GM12872 (cell line): Measurements from ENCODE around the gene NUB1.

ENCODE experiments used
- CTCF ChIP-seq: IDR thresholded peaks from 3 replicates; pipeline ENCODE4 v1.5.1; 2011; ENCODE audit warnings: low read depth, mild to moderate bottlenecking, low read length, moderate library complexity; ENCODE audit not compliant: insufficient read depth

The NUB1 gene

GRCh38 chr7:151382079-151382885, 40.7 kb downstream of the NUB1 start:
- no peak for TF ChIP-seq CTCF

GRCh38 chr7:151383638-151384351, 42.2 kb downstream of the NUB1 start:
- no peak for TF ChIP-seq CTCF

- TF ChIP-seq CTCF = no peak
Observed at GRCh38 chr7:151384352-151384697, 42.7 kb downstream of the NUB1 start.

- TF ChIP-seq CTCF = no peak
Observed at GRCh38 chr7:151384776-151385625, 43.4 kb downstream of the NUB1 start.

- TF ChIP-seq CTCF = no peak
Observed at GRCh38 chr7:151385626-151386300, 44.2 kb downstream of the NUB1 start.

- TF ChIP-seq CTCF = no peak
Observed at GRCh38 chr7:151386301-151387160, 44.9 kb downstream of the NUB1 start.
